IMR-90 (cell line): ENCODE results near the gene TRAF3.

Source experiments
- MAFK ChIP-seq: IDR thresholded peaks from 2 replicates; pipeline ENCODE4 v1.6.1; 2012; ENCODE audit warnings: low read depth, low read length, improper control_type of control experiment
- POLR2A ChIP-seq: IDR thresholded peaks from 2 replicates; pipeline ENCODE4 v1.6.1; 2012; ENCODE audit warnings: mild to moderate bottlenecking, low read depth, low read length
- RAD21 ChIP-seq: IDR thresholded peaks from 2 replicates; pipeline ENCODE4 v1.6.1; 2012; ENCODE audit warnings: low read length, improper control_type of control experiment
- TF ChIP-seq, protein P1 (sequence below): conservative IDR thresholded peaks from 2 replicates; pipeline ENCODE4 v1.5.1; 2012; ENCODE audit warnings: mild to moderate bottlenecking, low read depth, low read length, improper control_type of control experiment

DNA sequence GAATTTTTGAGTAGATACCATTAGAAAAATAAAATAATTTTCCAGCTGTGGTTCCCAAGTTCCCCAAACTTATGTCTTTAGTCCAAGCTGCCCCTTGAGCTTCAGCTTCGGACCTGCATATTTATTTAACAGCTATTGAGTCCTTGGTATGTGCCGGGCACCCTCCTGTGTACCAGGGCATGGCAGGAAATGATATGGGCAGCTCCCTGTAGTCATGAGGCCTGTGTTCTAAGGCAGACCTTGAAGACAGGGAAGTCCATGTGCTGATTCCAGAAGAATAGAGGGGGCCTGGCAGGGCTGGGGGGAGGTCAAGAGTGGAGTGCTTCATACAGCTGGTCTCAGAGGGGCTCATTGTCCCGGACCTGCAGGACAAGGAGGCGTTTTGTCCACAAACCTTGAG is 29.2 kb downstream of the TRAF3 start:
- TF ChIP-seq, protein P1, sequence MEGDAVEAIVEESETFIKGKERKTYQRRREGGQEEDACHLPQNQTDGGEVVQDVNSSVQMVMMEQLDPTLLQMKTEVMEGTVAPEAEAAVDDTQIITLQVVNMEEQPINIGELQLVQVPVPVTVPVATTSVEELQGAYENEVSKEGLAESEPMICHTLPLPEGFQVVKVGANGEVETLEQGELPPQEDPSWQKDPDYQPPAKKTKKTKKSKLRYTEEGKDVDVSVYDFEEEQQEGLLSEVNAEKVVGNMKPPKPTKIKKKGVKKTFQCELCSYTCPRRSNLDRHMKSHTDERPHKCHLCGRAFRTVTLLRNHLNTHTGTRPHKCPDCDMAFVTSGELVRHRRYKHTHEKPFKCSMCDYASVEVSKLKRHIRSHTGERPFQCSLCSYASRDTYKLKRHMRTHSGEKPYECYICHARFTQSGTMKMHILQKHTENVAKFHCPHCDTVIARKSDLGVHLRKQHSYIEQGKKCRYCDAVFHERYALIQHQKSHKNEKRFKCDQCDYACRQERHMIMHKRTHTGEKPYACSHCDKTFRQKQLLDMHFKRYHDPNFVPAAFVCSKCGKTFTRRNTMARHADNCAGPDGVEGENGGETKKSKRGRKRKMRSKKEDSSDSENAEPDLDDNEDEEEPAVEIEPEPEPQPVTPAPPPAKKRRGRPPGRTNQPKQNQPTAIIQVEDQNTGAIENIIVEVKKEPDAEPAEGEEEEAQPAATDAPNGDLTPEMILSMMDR: no peak
- TF ChIP-seq MAFK (no peak), RAD21 (no peak), POLR2A (no peak)
